Measurements from ENCODE around the gene TRERF1.

DNA sequence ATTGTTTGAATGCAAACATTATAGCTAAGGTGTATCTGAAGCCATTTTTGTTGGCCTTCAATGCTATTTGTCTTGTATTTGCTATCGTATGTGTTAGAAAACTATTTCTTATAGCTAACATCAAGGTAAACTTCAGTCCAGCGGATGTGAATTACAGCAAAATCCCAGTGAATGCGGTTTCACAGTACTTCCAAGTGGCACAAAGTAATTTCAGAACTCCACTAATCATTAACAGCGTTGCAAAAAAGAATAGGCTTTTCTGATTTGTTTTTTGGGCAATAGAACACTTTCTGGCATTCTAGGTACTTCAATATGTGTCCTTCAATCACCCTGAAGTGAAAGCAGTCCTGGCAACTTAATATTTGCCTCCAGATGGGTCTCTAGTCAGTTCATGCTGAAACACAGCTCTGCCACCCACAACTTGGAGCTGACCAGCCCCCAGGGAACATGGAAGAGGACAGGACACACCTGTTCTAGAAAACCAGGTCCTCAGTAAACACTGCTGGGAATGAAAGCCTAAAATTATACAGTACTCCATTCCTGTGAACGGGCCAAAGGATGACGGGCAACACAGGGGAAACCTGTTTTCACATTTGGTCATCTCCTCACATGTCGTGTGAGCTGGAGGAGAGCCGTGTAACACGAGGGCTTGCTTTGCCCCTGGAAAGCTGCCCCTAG is 224.4 kb downstream of the TRERF1 start:
- TF ChIP-seq, protein P1, sequence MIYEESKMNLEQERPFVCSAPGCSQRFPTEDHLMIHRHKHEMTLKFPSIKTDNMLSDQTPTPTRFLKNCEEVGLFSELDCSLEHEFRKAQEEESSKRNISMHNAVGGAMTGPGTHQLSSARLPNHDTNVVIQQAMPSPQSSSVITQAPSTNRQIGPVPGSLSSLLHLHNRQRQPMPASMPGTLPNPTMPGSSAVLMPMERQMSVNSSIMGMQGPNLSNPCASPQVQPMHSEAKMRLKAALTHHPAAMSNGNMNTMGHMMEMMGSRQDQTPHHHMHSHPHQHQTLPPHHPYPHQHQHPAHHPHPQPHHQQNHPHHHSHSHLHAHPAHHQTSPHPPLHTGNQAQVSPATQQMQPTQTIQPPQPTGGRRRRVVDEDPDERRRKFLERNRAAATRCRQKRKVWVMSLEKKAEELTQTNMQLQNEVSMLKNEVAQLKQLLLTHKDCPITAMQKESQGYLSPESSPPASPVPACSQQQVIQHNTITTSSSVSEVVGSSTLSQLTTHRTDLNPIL (CRISPR knock-in tag; IDR thresholded peaks at IDR 0.05; ENCODE audit: low read depth): no peak
- no peak for TF ChIP-seq ZFP3 (CRISPR knock-in tag; IDR thresholded peaks at IDR 0.05)
- no peak for TF ChIP-seq TCF4 (CRISPR knock-in tag; IDR thresholded peaks at IDR 0.05; ENCODE audit: borderline replicate concordance)
- no peak for TF ChIP-seq ARNTL (CRISPR knock-in tag; IDR thresholded peaks at IDR 0.05; ENCODE audit: borderline replicate concordance, low read depth)
- no peak for TF ChIP-seq OSR1 (CRISPR knock-in tag; IDR thresholded peaks at IDR 0.05)
- no peak for TF ChIP-seq ZNF8 (CRISPR knock-in tag; IDR thresholded peaks at IDR 0.05)
- no peak for TF ChIP-seq ZNF70 (CRISPR knock-in tag; IDR thresholded peaks at IDR 0.05)
- no peak for TF ChIP-seq RARB (CRISPR knock-in tag; IDR thresholded peaks at IDR 0.05)
- no peak for TF ChIP-seq ZNF565 (CRISPR knock-in tag; conservative IDR thresholded peaks at IDR 0.05; ENCODE audit: low read depth)
- TF ChIP-seq, protein P2, sequence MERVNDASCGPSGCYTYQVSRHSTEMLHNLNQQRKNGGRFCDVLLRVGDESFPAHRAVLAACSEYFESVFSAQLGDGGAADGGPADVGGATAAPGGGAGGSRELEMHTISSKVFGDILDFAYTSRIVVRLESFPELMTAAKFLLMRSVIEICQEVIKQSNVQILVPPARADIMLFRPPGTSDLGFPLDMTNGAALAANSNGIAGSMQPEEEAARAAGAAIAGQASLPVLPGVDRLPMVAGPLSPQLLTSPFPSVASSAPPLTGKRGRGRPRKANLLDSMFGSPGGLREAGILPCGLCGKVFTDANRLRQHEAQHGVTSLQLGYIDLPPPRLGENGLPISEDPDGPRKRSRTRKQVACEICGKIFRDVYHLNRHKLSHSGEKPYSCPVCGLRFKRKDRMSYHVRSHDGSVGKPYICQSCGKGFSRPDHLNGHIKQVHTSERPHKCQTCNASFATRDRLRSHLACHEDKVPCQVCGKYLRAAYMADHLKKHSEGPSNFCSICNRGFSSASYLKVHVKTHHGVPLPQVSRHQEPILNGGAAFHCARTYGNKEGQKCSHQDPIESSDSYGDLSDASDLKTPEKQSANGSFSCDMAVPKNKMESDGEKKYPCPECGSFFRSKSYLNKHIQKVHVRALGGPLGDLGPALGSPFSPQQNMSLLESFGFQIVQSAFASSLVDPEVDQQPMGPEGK (CRISPR knock-in tag; IDR thresholded peaks at IDR 0.05; ENCODE audit: borderline replicate concordance): no peak
- TF ChIP-seq TOX (CRISPR knock-in tag; IDR thresholded peaks at IDR 0.05; ENCODE audit: borderline replicate concordance): no peak
